H9 (cell line): ENCODE data around the gene OGFOD3. TPM values are rescaled to one million over a fixed set of nuclear protein-coding genes. Genes with fewer than 3 reads are reported as not detected.

ENCODE experiments used
- DNase-seq: peaks from one replicate; pipeline ENCODE4 v3.0.0-alpha.2; 2017
- H2AFZ ChIP-seq: one replicate; pipeline ENCODE4 v1.6.1; 2013; ENCODE audit warnings: mild to moderate bottlenecking, low read length, control low read depth, moderate library complexity
- H2AK5ac ChIP-seq: 2 replicates; pipeline ENCODE4 v1.6.1; 2013; ENCODE audit warnings: low read length, control low read depth, mixed read lengths; ENCODE audit not compliant: insufficient read length
- H2BK120ac ChIP-seq: one replicate; pipeline ENCODE4 v1.6.1; 2013; ENCODE audit warnings: low read depth, mild to moderate bottlenecking, low read length, control low read depth, inconsistent platforms; ENCODE audit not compliant: poor library complexity, severe bottlenecking
- H2BK12ac ChIP-seq: 2 replicates; pipeline ENCODE4 v1.6.1; 2013; ENCODE audit warnings: low read length, control low read depth, mixed read lengths, low read depth; ENCODE audit not compliant: insufficient read length
- H2BK15ac ChIP-seq: 2 replicates; pipeline ENCODE4 v1.6.1; 2013; ENCODE audit warnings: low read depth, low read length, control low read depth
- H2BK20ac ChIP-seq: one replicate; pipeline ENCODE4 v1.6.1; 2013; ENCODE audit warnings: low read depth, mild to moderate bottlenecking, low read length, control low read depth, inconsistent platforms; ENCODE audit not compliant: poor library complexity, severe bottlenecking
- H2BK5ac ChIP-seq: 2 replicates; pipeline ENCODE4 v1.6.1; 2013; ENCODE audit warnings: low read length, control low read depth, mixed read lengths; ENCODE audit not compliant: insufficient read length
- H3K14ac ChIP-seq: 2 replicates; pipeline ENCODE4 v1.6.1; 2013; ENCODE audit warnings: low read length, control low read depth; ENCODE audit not compliant: insufficient read depth
- H3K18ac ChIP-seq: 2 replicates; pipeline ENCODE4 v1.6.1; 2013; ENCODE audit warnings: low read depth, mild to moderate bottlenecking, mixed read lengths, low read length, control low read depth; ENCODE audit not compliant: insufficient read length
- H3K23ac ChIP-seq: 2 replicates; pipeline ENCODE4 v1.6.1; 2013; ENCODE audit warnings: low read length, control low read depth, mixed read lengths, low read depth; ENCODE audit not compliant: insufficient read length
- H3K23me2 ChIP-seq: 2 replicates; pipeline ENCODE4 v1.6.1; 2013; ENCODE audit warnings: low read depth, mild to moderate bottlenecking, mixed read lengths, low read length, control low read depth; ENCODE audit not compliant: insufficient read length, poor library complexity, severe bottlenecking
- H3K27ac ChIP-seq: 2 replicates; pipeline ENCODE4 v1.5.1; 2013; ENCODE audit warnings: low read length, control low read depth, mixed read lengths, low read depth; ENCODE audit not compliant: insufficient read length
- H3K27me3 ChIP-seq: 2 replicates; pipeline ENCODE4 v1.6.1; 2013; ENCODE audit warnings: low read length, control low read depth, inconsistent platforms; ENCODE audit not compliant: insufficient read depth
- H3K4ac ChIP-seq: 2 replicates; pipeline ENCODE4 v1.6.1; 2013; ENCODE audit warnings: low read depth, mild to moderate bottlenecking, control low read depth, inconsistent platforms, low read length, moderate library complexity
- H3K4me1 ChIP-seq: 2 replicates; pipeline ENCODE4 v1.6.1; 2013; ENCODE audit warnings: low read length, control low read depth, inconsistent platforms; ENCODE audit not compliant: insufficient read depth
- H3K4me2 ChIP-seq: 2 replicates; pipeline ENCODE4 v1.6.1; 2013; ENCODE audit warnings: low read length, control low read depth, mixed read lengths; ENCODE audit not compliant: insufficient read length, insufficient read depth
- H3K56ac ChIP-seq: 2 replicates; pipeline ENCODE4 v1.6.1; 2013; ENCODE audit warnings: low read depth, mild to moderate bottlenecking, mixed read lengths, low read length, control low read depth; ENCODE audit not compliant: insufficient read length
- H3K79me1 ChIP-seq: 2 replicates; pipeline ENCODE4 v1.6.1; 2013; ENCODE audit warnings: low read depth, mild to moderate bottlenecking, moderate library complexity, low read length, control low read depth, inconsistent platforms; ENCODE audit not compliant: insufficient read depth, poor library complexity, severe bottlenecking
- H3K79me2 ChIP-seq: 2 replicates; pipeline ENCODE4 v1.6.1; 2013; ENCODE audit warnings: low read length, control low read depth, inconsistent platforms; ENCODE audit not compliant: insufficient read depth
- H3K9ac ChIP-seq: 2 replicates; pipeline ENCODE4 v1.6.1; 2013; ENCODE audit warnings: low read length, control low read depth, mixed read lengths; ENCODE audit not compliant: insufficient read length; ENCODE audit errors: extremely low read depth
- H3K9me3 ChIP-seq: one replicate; pipeline ENCODE4 v1.6.1; 2013; ENCODE audit warnings: low read depth, low read length, inconsistent platforms; ENCODE audit not compliant: control insufficient read depth
- H3T11ph ChIP-seq: one replicate; pipeline ENCODE4 v1.6.1; 2013; ENCODE audit warnings: mild to moderate bottlenecking, low read length, control low read depth, inconsistent platforms
- H4K20me1 ChIP-seq: one replicate; pipeline ENCODE4 v1.6.1; 2013; ENCODE audit not compliant: control insufficient read depth, insufficient read length, insufficient read depth
- H4K5ac ChIP-seq: 2 replicates; pipeline ENCODE4 v1.6.1; 2013; ENCODE audit warnings: low read depth, mild to moderate bottlenecking, mixed read lengths, low read length, control low read depth; ENCODE audit not compliant: insufficient read length
- H4K8ac ChIP-seq: replicated peaks from 2 replicates; pipeline ENCODE4 v1.6.1; 2013; ENCODE audit warnings: low read length, control low read depth, mixed read lengths, low read depth; ENCODE audit not compliant: insufficient read length
- H4K91ac ChIP-seq: 2 replicates; pipeline ENCODE4 v1.6.1; 2013; ENCODE audit warnings: low read depth, mild to moderate bottlenecking, moderate library complexity, mixed read lengths, low read length, control low read depth; ENCODE audit not compliant: insufficient read length
- H3K27ac Mint-ChIP-seq, 3 experiments: 2 replicates in 2 of 3; 3 replicates in 1 of 3; pipeline ENCODE4 v1.8.0; 2020 to 2021; ENCODE audit warnings: mixed read lengths in 3 of 3, mild to moderate bottlenecking in 1 of 3, moderate library complexity in 1 of 3
- H3K27me3 Mint-ChIP-seq: 2 replicates; pipeline ENCODE4 v1.8.0; 2021; ENCODE audit warnings: low read depth, mild to moderate bottlenecking, moderate library complexity, mixed read lengths
- H3K36me3 Mint-ChIP-seq, 3 experiments: 2 replicates in 2 of 3; 3 replicates in 1 of 3; pipeline ENCODE4 v1.8.0; 2020 to 2021; ENCODE audit warnings: low read depth in 3 of 3, mixed read lengths in 3 of 3; ENCODE audit not compliant: insufficient read depth in 1 of 3
- H3K4me1 Mint-ChIP-seq, 2 experiments: 2 replicates each; pipeline ENCODE4 v1.8.0; 2020; ENCODE audit warnings: mixed read lengths in 2 of 2
- H3K4me3 Mint-ChIP-seq, 2 experiments: 2 replicates in 1 of 2; 3 replicates in 1 of 2; pipeline ENCODE4 v1.8.0; 2020 to 2021; ENCODE audit warnings: mild to moderate bottlenecking in 2 of 2, mixed read lengths in 2 of 2, moderate library complexity in 1 of 2
- H3K9me3 Mint-ChIP-seq, 2 experiments: 2 replicates in 1 of 2; 3 replicates in 1 of 2; pipeline ENCODE4 v1.8.0; 2020; ENCODE audit warnings: mild to moderate bottlenecking in 2 of 2, mixed read lengths in 2 of 2, moderate library complexity in 1 of 2
- CTCF ChIP-seq: fragments of 200-600 bp; sonication (generic); conservative IDR thresholded peaks from 3 replicates; pipeline ENCODE4 v1.8.0; 2021; ENCODE audit warnings: antibody characterized with exemption, mild to moderate bottlenecking
- WGBS: extraction: QIAGEN DNeasy Blood & Tissue Kit; methylation state at CpG from one replicate; pipeline ENCODE4 v1.1.7; 2013; ENCODE audit warnings: missing lambda C conversion rate, low lambda C conversion rate, mixed read lengths; ENCODE audit not compliant: insufficient read length; ENCODE audit errors: extremely low coverage; 5-methylcytosine and 5-hydroxymethylcytosine counted together
- total RNA-seq: library from RNA; stranded (reverse); gene quantifications from 2 replicates; pipeline ENCODE4 v1.2.1, GENCODE V29; 2021

OGFOD3 gene
- total RNA-seq, 1 experiment from 2014 or later = 27.8 TPM

GRCh38 chr17:82388223-82388921 lies 30.0 kb downstream of the OGFOD3 start:
- peaks cover 0 to 9% (median 5%) of the 10 kb centered on the region in 3 experiments; a peak in 3 of 7 replicates for H3K36me3 Mint-ChIP-seq
- no peak for DNase-seq
- H3K4me1 Mint-ChIP-seq = peaks cover 4 to 13% of the 10 kb centered on the region in 2 experiments; a peak in 3 of 4 replicates
- Histone ChIP-seq H3K14ac (no peak overlapping the region; the same call in 1 of the 2 replicates), H2BK15ac (no peak overlapping the region), H3K23ac (no peak overlapping the region), H2BK120ac (no peak overlapping the region), H3K79me1 (no peaks in the 10 kb centered on the region), H3K9ac (no peak overlapping the region), H3K9me3 (no peaks in the 10 kb centered on the region), H2BK20ac (no peak overlapping the region), H3K27me3 (no peaks in the 10 kb centered on the region), H3K56ac (no peak overlapping the region), H3K4ac (no peak overlapping the region), H4K5ac (no peak overlapping the region), H3K18ac (no peak overlapping the region), H3T11ph (no peak overlapping the region), H4K8ac (no peak overlapping the region), H2AFZ (no peak overlapping the region), H3K27ac (no peak overlapping the region), H2BK5ac (no peak overlapping the region), H3K4me1 (no peaks in the 10 kb centered on the region), H4K20me1 (no peaks in the 10 kb centered on the region), H3K4me2 (no peak overlapping the region), H4K91ac (no peak overlapping the region), H3K23me2 (no peaks in the 10 kb centered on the region), H2BK12ac (no peak overlapping the region), H2AK5ac (no peak overlapping the region), H3K79me2 (no peaks in the 10 kb centered on the region)
- no CpG with 5 or more reads among the region's 34 CpGs for WGBS
- no peak for TF ChIP-seq CTCF
- H3K27me3 Mint-ChIP-seq = peaks cover 9% of the 10 kb centered on the region
- H3K4me3 Mint-ChIP-seq = no peak overlapping the region
- no peak overlapping the region for H3K27ac Mint-ChIP-seq
- no peaks in the 10 kb centered on the region; a peak in 1 of 5 replicates for H3K9me3 Mint-ChIP-seq
